Endothelial cell of umbilical vein (primary cell): ENCODE data around the gene PRRT1. TPM values are rescaled to one million over a fixed set of nuclear protein-coding genes. Genes with fewer than 3 reads are reported as not detected.

Source experiments
- BruUV-seq: library from RNA; stranded (reverse); fragments of 400-500 nt; replicated peaks from 2 replicates; lab custom pipeline; 2021; lab: Mats Ljungman, UMichigan
- CTCF ChIA-PET: fragments of 300-600, 350-600 bp; sonication (Branson Sonifier 250); formaldehyde crosslinking; loops from one replicate; lab custom pipeline; 2021; ENCODE audit warnings: antibody characterized with exemption, inconsistent platforms; lab: Charles Lee
- POLR2A ChIA-PET: fragments of 300-600, 350-600 bp; sonication (Branson Sonifier 250); formaldehyde crosslinking; loops from one replicate; lab custom pipeline; 2021; ENCODE audit warnings: antibody characterized with exemption, inconsistent platforms; lab: Charles Lee
- DNase-seq: peaks from one replicate; pipeline ENCODE4 v3.0.0-alpha.2; 2011; ENCODE audit warnings: low read depth, low spot score
- FAIRE-seq: peaks from 2 replicates; lab custom pipeline; 2011; peaks lifted over from hg19 to GRCh38; lab: Jason Lieb, UNC
- H2AFZ ChIP-seq: 2 replicates; pipeline ENCODE4 v1.6.0; 2012; ENCODE audit warnings: low read depth, low read length, control low read depth, inconsistent platforms
- H3K27ac ChIP-seq: 2 replicates; pipeline ENCODE4 v1.5.1; 2011; ENCODE audit warnings: low read depth, mild to moderate bottlenecking, control low read depth, low read length, moderate library complexity; ENCODE audit not compliant: insufficient read depth
- H3K27me3 ChIP-seq, 2 experiments: 2 replicates each; pipeline versions ENCODE4 v1.6.0 to v1.6.1; 2011; ENCODE audit warnings: low read length in 2 of 2, mixed read lengths in 1 of 2; ENCODE audit not compliant: control insufficient read depth in 2 of 2, insufficient read depth in 2 of 2
- H3K36me3 ChIP-seq, 2 experiments: 2 replicates in 1 of 2; 3 replicates in 1 of 2; pipeline ENCODE4 v1.5.1; 2011; ENCODE audit warnings: low read length in 2 of 2, mild to moderate bottlenecking in 1 of 2, moderate library complexity in 1 of 2; ENCODE audit not compliant: control insufficient read depth in 2 of 2, insufficient read depth in 2 of 2; ENCODE audit errors: extremely low read depth in 1 of 2
- H3K4me1 ChIP-seq: 3 replicates; pipeline ENCODE4 v1.5.1; 2011; ENCODE audit warnings: mild to moderate bottlenecking, low read length; ENCODE audit not compliant: control insufficient read depth, insufficient read depth; ENCODE audit errors: extremely low read depth
- H3K4me2 ChIP-seq: 2 replicates; pipeline ENCODE4 v1.6.1; 2011; ENCODE audit warnings: low read length, control low read depth, mixed read lengths; ENCODE audit not compliant: insufficient read depth
- H3K4me3 ChIP-seq, 3 experiments: fragments of 200-600 bp in 1 of 3; sonication (generic), shearing (Covaris generic) in 1 of 3; replicated peaks in 1 of 3; 2 replicates each; pipeline ENCODE4 v1.5.1; 2011 to 2016; ENCODE audit warnings: control low read depth in 3 of 3, low read length in 3 of 3, mild to moderate bottlenecking in 2 of 3, inconsistent platforms in 1 of 3, low read depth in 1 of 3, moderate library complexity in 1 of 3; ENCODE audit not compliant: insufficient read depth in 1 of 3
- H3K79me2 ChIP-seq: 2 replicates; pipeline ENCODE4 v1.6.0; 2012; ENCODE audit warnings: low read length, inconsistent platforms; ENCODE audit not compliant: control insufficient read depth, insufficient read depth
- H3K9ac ChIP-seq: replicated peaks from 2 replicates; pipeline ENCODE3; 2011; ENCODE audit warnings: low read length, control low read depth; ENCODE audit not compliant: insufficient read depth; ENCODE audit errors: extremely low read depth
- H3K9me1 ChIP-seq: replicated peaks from 3 replicates; pipeline ENCODE4 v1.6.0; 2011; ENCODE audit warnings: mild to moderate bottlenecking, low read length; ENCODE audit not compliant: control insufficient read depth, insufficient read depth; ENCODE audit errors: extremely low read depth
- H3K9me3 ChIP-seq: replicated peaks from 2 replicates; pipeline ENCODE4 v1.5.1; 2012; ENCODE audit warnings: low read length, inconsistent platforms; ENCODE audit not compliant: control insufficient read depth, insufficient read depth
- H4K20me1 ChIP-seq: replicated peaks from 2 replicates; pipeline ENCODE3; 2011; ENCODE audit warnings: mild to moderate bottlenecking, low read length; ENCODE audit not compliant: control insufficient read depth, insufficient read depth; ENCODE audit errors: extremely low read depth
- JUN ChIP-seq: IDR thresholded peaks from 2 replicates; pipeline ENCODE4 v1.6.1; 2011; ENCODE audit warnings: borderline replicate concordance, low read depth; ENCODE audit not compliant: insufficient read length, insufficient read depth
- POLR2A ChIP-seq: IDR thresholded peaks from 2 replicates; pipeline ENCODE4 v1.6.1; 2012; ENCODE audit warnings: low read depth, mild to moderate bottlenecking, control low read depth, low read length
- POLR2AphosphoS5 ChIP-seq: IDR thresholded peaks from 2 replicates; pipeline ENCODE4 v1.6.1; 2012; ENCODE audit warnings: low read depth, mild to moderate bottlenecking, control low read depth, low read length, moderate library complexity; ENCODE audit not compliant: insufficient read depth
- dilution Hi-C: fragments of 300-500 bp; cut with MboI; formaldehyde crosslinking; loops from one replicate; pipeline ENCODE4 v1.15.0; 2019; ENCODE audit warnings: low sequenced_read_pairs; ENCODE audit not compliant: extremely low pct_ligation_motif_present
- intact Hi-C: fragments of 100-400 bp; cut with micrococcal nuclease; formaldehyde crosslinking; loops from one replicate; pipeline ENCODE4 v1.10.0; 2022
- polyA plus RNA-seq, 4 experiments: library from polyadenylated mRNA; depleted of rRNA in 3 of 4; stranded (reverse) in 3 of 4; unstranded in 1 of 4; fragments of >200 nt; gene quantifications; 2 replicates each; pipeline versions ENCODE4 v1.2.1 to v1.2.3, GENCODE V29; 2011 to 2012; ENCODE audit warnings: missing spikeins in 1 of 4
- total RNA-seq: library from RNA; stranded (reverse); gene quantifications from 2 replicates; pipeline ENCODE4 v1.2.3, GENCODE V29; 2021
- TF ChIP-seq, protein P1 (sequence below), 2 donors: IDR thresholded peaks; 1 replicate in 1 of 2; 2 replicates in 1 of 2; pipeline ENCODE4 v1.5.1; 2011; ENCODE audit warnings: low read length in 2 of 2, mild to moderate bottlenecking in 2 of 2, moderate library complexity in 2 of 2, control low read depth in 1 of 2, inconsistent platforms in 1 of 2, low read depth in 1 of 2; ENCODE audit not compliant: insufficient read depth in 1 of 2; ENCODE audit errors: extremely low read depth in 1 of 2

PRRT1 gene
- total and polyA plus RNA-seq, 2 donors (not counting 3 experiments of a cell fraction or from before 2014, with no cell fraction given): 0.55 to 1.3 TPM

DNA sequence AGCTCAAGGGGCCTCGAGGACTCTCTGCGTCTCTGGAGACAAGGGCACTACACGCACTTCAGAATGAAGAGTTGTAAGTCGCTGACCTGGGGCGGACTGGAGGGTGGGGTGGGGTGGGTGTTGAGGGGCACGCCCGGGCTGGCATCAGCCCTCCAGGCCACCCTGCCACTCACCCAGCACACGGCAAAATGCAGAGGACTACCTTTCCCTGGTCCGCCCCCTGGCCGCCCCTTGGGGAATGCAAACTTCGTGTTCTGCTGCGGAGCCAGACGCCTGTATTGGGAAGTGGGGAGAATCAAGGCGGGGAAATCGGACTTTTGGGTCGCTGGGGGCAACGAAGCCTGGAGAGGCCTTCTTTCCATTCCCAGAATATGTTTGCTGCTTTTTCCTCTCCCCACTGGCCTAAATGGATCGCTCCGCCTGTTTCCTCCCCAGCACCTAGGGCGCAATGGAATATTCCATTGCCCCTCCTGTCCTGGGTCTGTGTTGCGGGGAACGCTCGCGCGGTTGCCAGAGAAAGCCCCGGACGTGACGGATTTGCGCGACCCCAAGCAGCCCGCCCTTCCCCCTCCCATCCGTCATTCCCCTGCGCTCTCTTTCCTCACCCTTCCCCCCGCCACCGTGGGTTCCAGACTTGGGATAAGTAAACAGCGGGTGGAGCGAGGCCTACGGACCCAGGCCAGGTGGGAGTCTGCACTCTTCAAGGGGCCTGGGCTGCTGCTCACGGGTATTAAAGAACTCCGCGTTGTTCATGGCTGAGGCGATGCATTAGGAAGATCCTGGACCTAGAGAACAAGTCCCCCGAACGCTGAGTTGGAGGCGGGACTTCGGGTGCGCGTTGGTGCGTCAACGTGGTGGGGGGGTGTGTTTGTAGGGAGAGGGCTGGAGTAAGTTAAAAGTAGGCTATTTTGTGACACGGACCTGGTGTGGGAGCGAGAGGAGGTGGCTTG, 2.1 kb upstream of the PRRT1 start, which contains the start of gene PPT2:
PPT2 (plus strand) TSS at position 578 of the 950 bp plus-strand sequence. CDS start 454 bp downstream, outside the sequence.
- Histone ChIP-seq H3K36me3 (peaks cover 0 to 7% of the 10 kb centered on the region in 2 experiments), H3K9ac (peak within 1 kb of the TSS; percentile 64), H2AFZ (peak within 1 kb of the TSS; percentile 76), H4K20me1 (no peaks in the 10 kb centered on the region), H3K4me3 (peak within 1 kb of the TSS; percentile 41 to 71 (median 60)), H3K4me2 (peak within 1 kb of the TSS; percentile 40), H3K9me1 (no peaks in the 10 kb centered on the region), H3K27me3 (peaks cover 4 to 5% of the 10 kb centered on the region in 2 experiments), H3K79me2 (peaks cover 4% of the 10 kb centered on the region), H3K4me1 (peaks cover 24% of the 10 kb centered on the region), H3K27ac (peak within 1 kb of the TSS; percentile 51), H3K9me3 (no peaks in the 10 kb centered on the region)
- DNase-seq: peak; percentile 94
- ChIA-PET CTCF (interaction anchor here (0.7 to 1.2 kb wide), 6 partner anchors 12 to 42 kb away, joined by 3 to 7 read pairs (median 4); no protein-coding TSS in a partner anchor), POLR2A (no interaction called here)
- FAIRE-seq: peak; percentile 93
- TSS peak; percentile 32 for BruUV-seq
- no peak for TF ChIP-seq POLR2AphosphoS5
- no peak for TF ChIP-seq JUN
- peak; percentile 61 for TF ChIP-seq POLR2A
- TF ChIP-seq, protein P1, sequence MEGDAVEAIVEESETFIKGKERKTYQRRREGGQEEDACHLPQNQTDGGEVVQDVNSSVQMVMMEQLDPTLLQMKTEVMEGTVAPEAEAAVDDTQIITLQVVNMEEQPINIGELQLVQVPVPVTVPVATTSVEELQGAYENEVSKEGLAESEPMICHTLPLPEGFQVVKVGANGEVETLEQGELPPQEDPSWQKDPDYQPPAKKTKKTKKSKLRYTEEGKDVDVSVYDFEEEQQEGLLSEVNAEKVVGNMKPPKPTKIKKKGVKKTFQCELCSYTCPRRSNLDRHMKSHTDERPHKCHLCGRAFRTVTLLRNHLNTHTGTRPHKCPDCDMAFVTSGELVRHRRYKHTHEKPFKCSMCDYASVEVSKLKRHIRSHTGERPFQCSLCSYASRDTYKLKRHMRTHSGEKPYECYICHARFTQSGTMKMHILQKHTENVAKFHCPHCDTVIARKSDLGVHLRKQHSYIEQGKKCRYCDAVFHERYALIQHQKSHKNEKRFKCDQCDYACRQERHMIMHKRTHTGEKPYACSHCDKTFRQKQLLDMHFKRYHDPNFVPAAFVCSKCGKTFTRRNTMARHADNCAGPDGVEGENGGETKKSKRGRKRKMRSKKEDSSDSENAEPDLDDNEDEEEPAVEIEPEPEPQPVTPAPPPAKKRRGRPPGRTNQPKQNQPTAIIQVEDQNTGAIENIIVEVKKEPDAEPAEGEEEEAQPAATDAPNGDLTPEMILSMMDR (IDR thresholded peaks at IDR 0.05; ENCODE audit: extremely low read depth in 1 of 2, insufficient read depth in 1 of 2, low read depth in 1 of 2, low read length in 2 of 2): peak in 1 of 2 donors; percentile 16
- intact Hi-C loops: loop anchor here (1.0 kb wide), 4 partner anchors 22 to 41 kb away; partner anchors contain the start of genes AGPAT1 and FKBPL
- dilution Hi-C loops: no loop called here
